GM12801 (cell line): ENCODE measurements around the gene RTKN.
A peak's percentile ranks its signal among the peaks of the same experiment; 100 is the strongest.

Source experiments
- TF ChIP-seq, protein P1 (sequence below): IDR thresholded peaks from one replicate; pipeline ENCODE4 v1.5.1; 2011; ENCODE audit warnings: control low read depth; ENCODE audit not compliant: insufficient read length; ENCODE audit errors: extremely low read depth

The RTKN gene, protein sequence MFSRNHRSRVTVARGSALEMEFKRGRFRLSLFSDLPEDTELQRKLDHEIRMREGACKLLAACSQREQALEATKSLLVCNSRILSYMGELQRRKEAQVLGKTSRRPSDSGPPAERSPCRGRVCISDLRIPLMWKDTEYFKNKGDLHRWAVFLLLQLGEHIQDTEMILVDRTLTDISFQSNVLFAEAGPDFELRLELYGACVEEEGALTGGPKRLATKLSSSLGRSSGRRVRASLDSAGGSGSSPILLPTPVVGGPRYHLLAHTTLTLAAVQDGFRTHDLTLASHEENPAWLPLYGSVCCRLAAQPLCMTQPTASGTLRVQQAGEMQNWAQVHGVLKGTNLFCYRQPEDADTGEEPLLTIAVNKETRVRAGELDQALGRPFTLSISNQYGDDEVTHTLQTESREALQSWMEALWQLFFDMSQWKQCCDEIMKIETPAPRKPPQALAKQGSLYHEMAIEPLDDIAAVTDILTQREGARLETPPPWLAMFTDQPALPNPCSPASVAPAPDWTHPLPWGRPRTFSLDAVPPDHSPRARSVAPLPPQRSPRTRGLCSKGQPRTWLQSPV

DNA sequence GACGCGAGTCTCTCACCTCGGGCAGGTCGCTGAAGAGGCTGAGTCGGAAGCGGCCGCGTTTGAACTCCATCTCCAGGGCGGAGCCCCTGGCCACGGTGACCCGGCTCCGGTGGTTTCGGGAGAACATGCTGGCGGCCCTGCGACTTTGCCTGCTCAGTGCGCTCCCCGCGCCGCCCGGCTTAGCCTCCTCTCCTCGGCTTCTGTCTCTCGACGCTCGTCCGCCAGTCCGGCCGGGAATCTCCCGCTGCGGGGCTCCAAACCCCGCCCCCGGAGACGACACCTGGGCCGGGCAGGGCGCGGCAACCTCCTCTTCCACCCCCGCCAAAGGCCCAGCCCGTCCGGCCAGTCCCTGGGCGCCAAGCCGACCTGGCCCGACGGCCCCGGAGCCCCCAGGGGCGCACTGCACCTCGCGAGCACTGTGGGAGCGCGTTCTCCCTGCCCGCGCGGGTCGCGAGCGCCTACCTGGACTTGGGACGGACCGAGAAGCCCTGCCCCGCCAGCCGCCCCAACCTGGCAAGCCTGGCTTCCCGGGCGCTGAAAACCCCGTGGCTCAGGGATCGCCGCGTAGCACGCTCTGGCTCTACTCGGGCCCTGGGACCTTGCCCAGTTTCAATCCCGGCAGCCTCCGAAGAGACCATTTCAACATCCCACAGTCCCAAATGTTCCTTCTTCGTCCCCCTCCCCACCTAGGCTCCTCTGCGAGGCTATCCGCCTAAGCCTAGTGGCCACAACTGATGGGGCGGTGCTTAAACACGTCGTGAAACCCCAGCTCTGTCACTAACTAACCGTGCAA lies at the start of gene RTKN:
TSS of gene RTKN (minus strand) at position 248 of the 793 bp plus-strand sequence. CDS start at position 127, 121 bp downstream.
- TF ChIP-seq, protein P1, sequence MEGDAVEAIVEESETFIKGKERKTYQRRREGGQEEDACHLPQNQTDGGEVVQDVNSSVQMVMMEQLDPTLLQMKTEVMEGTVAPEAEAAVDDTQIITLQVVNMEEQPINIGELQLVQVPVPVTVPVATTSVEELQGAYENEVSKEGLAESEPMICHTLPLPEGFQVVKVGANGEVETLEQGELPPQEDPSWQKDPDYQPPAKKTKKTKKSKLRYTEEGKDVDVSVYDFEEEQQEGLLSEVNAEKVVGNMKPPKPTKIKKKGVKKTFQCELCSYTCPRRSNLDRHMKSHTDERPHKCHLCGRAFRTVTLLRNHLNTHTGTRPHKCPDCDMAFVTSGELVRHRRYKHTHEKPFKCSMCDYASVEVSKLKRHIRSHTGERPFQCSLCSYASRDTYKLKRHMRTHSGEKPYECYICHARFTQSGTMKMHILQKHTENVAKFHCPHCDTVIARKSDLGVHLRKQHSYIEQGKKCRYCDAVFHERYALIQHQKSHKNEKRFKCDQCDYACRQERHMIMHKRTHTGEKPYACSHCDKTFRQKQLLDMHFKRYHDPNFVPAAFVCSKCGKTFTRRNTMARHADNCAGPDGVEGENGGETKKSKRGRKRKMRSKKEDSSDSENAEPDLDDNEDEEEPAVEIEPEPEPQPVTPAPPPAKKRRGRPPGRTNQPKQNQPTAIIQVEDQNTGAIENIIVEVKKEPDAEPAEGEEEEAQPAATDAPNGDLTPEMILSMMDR = no peak

DNA sequence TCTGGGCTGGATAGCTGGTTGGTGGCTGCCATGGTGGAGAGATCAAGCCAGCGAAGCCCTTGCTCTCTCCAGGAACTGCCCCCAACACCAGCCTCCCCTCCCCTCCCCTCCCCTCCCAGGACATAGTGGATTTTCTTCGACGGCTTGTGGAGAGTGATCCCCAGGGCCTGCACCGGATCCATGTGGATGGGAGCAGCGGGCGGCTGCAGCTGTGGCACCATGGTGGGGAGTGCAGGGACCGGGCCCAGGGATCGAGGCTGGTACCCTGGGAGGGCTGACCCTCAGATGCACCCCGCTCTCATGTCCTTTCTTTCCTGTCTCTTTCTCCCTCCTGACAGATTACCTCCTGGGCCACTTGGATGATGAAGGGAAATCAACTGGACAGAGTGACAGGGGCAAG lies 48.2 kb upstream of the RTKN start:
- TF ChIP-seq, protein P1 = no peak

DNA sequence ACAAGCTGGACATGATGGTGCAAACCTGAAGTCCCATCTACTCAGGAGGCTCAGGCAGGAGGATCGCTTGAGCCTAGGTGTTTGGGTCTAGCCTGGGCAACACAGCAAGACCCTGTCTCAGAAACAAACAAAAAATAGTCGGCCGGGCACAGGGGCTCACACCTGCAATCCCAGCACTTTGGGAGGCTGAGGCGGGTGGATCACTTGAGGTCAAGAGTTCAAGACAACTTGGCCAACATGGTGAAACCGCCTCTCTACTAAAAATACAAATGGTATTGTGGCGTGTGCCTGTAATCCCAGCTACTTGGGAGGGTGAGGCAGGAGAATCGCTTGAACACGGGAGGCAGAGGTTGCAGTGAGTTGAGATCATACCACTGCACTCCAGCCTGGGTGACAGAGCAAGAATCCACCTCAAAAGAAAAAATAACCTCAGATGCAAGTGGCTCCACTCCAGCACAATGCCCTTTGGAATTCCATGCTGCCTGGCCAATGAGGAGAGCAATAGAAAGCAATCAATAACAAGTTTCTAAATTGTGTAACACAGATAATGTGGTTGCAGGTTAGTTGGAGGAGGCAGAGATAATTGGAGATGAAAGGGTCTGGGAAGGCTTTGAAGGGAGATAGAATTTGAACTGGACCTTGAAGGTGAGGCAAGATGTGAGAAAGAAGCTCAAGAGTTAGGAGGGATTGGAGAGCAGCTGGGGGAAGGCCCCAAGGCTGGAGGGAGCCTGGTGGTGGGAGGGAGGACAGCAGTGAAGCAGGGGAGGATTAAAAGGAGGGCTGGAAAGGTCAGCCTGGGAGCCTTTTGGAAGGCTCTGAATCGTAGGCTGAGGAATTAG lies 47.1 kb upstream of the RTKN start:
- TF ChIP-seq, protein P1 = no peak

DNA sequence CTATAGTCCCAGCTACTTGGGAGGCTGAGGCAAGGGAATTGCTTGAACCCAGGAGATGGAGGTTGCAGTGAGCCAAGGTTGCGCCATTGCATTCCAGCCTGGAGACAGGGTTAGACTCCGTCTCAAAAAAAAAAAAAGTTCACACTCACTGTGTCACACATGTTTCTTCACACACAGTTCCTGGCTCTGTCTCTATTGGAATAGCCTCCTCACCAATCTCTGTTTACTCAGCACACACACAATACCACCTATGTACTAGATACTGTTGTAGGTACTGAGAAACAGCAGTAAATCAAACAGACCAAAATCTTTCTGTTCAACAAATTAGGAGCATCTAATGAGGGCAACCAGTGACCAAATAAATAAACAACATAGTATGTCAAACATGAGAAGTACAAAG lies 44.4 kb upstream of the RTKN start:
- TF ChIP-seq, protein P1 = no peak

DNA sequence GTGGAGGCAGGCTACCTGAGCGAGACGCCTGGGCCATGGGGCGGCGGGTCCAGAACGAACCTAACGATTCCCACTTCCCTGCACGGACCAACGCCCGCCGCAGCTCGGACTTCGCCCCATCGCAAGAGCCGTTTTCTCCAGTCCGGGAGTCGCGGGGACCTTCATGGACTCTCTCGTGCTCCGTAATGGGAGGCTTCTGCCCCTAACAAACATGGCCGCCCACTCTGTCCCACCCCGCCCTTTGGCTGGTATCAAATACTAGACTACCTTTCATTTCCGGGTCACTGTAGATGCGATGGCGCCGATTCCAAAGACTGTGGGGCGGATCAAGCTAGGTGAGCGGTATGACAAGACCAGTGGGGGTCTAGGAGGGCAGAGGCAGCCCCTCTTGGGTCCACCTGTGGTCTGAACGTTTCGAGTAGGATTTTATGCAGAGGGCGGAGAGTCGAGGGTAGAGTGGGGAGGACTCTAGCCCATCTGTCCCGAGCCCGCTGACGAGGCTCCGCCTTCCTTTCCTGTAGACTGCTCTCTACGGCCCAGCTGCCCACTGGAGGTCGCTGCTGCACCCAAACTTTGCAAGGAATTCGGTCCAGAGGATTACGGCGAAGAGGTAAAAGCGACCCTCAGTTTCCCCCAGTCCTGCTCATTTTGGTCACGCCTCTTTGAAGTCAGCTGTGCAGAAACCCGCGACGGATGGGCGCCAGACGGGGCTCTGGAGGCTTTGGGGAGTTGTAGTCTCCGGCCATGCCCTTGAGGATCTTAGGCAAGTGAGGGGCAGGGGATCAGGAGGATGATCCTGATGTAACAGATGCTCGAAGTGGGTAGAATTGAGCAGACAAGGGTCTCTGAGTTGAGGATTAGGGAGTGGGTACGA lies 41.3 kb upstream of the RTKN start, which contains the start of the genes CCDC142 and TTC31:
TSS of gene CCDC142 (minus strand) at position 198 of the 874 bp plus-strand sequence. CDS start at position 37, 161 bp downstream.
TSS of gene TTC31 (plus strand) at position 281 of the 874 bp plus-strand sequence. CDS start at position 296, 15 bp downstream.
- TF ChIP-seq, protein P1 = peak; percentile 48

DNA sequence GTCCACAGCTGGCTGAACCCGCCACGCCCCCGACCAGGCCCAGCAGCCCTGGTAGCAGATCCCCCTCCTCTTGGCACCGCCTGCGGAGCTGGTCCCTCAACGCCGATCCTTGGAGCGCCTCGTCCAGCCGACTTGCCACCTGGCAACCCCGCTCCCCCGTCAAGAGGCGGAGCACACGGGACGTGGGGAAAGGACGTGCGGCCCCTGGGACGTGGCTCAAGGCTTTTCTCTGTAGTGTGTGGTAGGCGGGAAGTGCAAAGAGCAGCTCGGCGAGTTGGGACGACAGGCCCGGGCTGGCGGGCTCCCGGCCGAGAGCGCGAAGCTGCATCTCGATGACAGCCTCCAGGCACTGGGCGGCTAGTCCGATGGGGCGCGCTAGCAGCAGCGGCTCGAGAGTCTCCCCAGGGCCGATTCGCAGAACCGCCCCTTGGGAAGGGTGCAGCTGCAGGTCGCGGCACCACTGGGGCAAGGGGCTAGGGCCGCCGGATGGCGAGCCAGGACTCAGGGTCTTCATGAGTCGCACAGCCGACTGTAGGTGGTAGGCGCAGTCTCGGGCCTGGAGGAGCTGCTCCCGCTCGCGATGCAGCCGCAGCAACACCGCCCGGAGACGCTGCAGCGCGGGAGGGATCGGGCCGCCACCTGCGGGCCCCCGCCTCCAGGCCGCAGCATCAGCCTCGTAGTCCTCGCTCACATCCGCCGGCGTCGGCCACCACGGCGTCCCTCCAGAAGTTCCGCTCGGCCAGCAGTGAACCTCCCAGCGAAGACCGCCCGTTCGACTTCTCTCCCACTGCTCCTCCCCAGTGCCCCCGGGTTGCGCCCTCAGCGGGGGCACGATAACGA lies 40.4 kb upstream of the RTKN start:
- TF ChIP-seq, protein P1 = no peak
